ENCODE measurements around the gene ASCL2.

- TF ChIP-seq, protein P1, sequence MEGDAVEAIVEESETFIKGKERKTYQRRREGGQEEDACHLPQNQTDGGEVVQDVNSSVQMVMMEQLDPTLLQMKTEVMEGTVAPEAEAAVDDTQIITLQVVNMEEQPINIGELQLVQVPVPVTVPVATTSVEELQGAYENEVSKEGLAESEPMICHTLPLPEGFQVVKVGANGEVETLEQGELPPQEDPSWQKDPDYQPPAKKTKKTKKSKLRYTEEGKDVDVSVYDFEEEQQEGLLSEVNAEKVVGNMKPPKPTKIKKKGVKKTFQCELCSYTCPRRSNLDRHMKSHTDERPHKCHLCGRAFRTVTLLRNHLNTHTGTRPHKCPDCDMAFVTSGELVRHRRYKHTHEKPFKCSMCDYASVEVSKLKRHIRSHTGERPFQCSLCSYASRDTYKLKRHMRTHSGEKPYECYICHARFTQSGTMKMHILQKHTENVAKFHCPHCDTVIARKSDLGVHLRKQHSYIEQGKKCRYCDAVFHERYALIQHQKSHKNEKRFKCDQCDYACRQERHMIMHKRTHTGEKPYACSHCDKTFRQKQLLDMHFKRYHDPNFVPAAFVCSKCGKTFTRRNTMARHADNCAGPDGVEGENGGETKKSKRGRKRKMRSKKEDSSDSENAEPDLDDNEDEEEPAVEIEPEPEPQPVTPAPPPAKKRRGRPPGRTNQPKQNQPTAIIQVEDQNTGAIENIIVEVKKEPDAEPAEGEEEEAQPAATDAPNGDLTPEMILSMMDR (IDR thresholded peaks at IDR 0.05), result no peak
- no peak for TF ChIP-seq EP300 (IDR thresholded peaks at IDR 0.05)
Measured at GRCh38 chr11:2240834-2241233, 29.6 kb downstream of the ASCL2 start.
